ENCODE measurements around the gene TFAP2A. TPM values are rescaled to one million over a fixed set of nuclear protein-coding genes. Genes with fewer than 3 reads are reported as not detected.

Gene TFAP2A
- total RNA-seq, 1 experiment from 2014 or later, result 87.4 TPM

GRCh38 chr6:10415617-10416480, 975 bp upstream of the TFAP2A start:
- no peaks in the 10 kb centered on the region for H3K9me3 Mint-ChIP-seq (ENCODE audit: unreplicated experiment)
- H3K27me3 Mint-ChIP-seq (ENCODE audit: insufficient read depth, unreplicated experiment), result no peaks in the 10 kb centered on the region
- peak; percentile 61 for DNase-seq (ENCODE audit: unreplicated experiment)
- peak overlapping the region; percentile 94 for H3K4me3 Mint-ChIP-seq (ENCODE audit: unreplicated experiment)
- H3K36me3 Mint-ChIP-seq (ENCODE audit: insufficient read depth, unreplicated experiment), result peaks cover 54% of the 10 kb centered on the region
- BruUV-seq (replicated peaks), result TSS peak; percentile 58
- CTCF ChIA-PET, result interaction anchor here (0.6 to 4.8 kb wide), 22 partner anchors 9 to 1395 kb away, joined by 3 to 50 read pairs (median 4); no protein-coding TSS in a partner anchor
- peaks cover 24% of the 10 kb centered on the region for H3K4me1 Mint-ChIP-seq (ENCODE audit: insufficient read depth, unreplicated experiment)
- peak overlapping the region; percentile 99 for H3K27ac Mint-ChIP-seq (ENCODE audit: low read depth, unreplicated experiment)
- POLR2A ChIA-PET, result interaction anchor here (0.6 to 14.6 kb wide), 62 partner anchors 8 to 1964 kb away, joined by 3 to 763 read pairs (median 4); partner anchors contain the start of genes C6orf52 and PAK1IP1
- intact Hi-C loops (cut with micrococcal nuclease), result loop anchor here (1.0 to 10.0 kb wide), 7 partner anchors 13 to 1433 kb away; no protein-coding TSS in a partner anchor
- no peak for TF ChIP-seq CTCF (IDR thresholded peaks at IDR 0.05; ENCODE audit: unreplicated experiment)

DNA sequence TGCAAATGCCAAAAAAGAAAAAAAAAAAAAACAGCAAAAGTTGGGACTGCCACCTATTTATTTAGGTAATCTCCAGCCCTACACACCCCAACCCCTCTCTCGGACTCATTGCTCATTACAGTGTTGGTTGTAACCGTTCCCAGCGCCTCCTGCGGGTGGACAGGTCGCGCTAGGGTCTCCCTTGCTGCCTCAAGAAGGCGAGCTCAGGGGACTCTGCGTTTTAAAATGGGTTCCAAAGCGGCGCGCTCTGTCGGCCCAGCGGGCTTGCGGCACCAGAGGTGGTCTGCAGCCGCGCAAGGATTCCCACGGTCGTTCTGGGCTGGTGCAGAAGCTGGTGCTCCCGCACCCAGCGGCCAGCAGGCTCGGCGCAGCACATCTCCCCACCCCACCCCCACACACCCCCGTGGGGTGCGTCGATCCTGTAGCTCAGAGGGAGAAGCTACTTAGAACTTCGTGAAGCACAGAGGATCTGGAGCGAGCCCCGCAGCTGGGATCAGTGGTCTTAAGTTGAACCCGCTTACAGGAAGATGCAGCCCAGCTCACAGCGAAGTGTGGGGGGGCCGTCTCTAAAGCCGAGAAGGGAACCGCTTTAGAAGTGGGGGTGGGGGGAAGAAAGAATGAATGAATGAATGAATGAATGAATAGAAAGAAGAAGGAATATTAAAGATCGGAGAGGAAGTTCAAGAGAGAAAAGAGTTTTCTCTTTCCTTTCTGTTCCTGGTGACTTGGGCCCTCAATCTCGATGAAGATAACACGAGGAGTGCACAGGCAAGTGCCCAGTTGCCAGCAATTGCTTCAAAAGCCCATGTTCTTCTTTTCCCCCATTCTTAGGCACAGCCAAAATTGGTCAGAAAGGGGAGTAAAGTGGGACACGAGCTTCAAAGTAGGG, 780 bp downstream of the TFAP2A start:
- peak; percentile 83 for DNase-seq (ENCODE audit: unreplicated experiment)
- no peaks in the 10 kb centered on the region for H3K27me3 Mint-ChIP-seq (ENCODE audit: insufficient read depth, unreplicated experiment)
- intact Hi-C loops (cut with micrococcal nuclease), result loop anchor here (1.0 to 10.0 kb wide), 6 partner anchors 15 to 1269 kb away; no protein-coding TSS in a partner anchor
- H3K4me3 Mint-ChIP-seq (ENCODE audit: unreplicated experiment), result peak overlapping the region; percentile 94
- peaks cover 64% of the 10 kb centered on the region for H3K36me3 Mint-ChIP-seq (ENCODE audit: insufficient read depth, unreplicated experiment)
- TF ChIP-seq CTCF (IDR thresholded peaks at IDR 0.05; ENCODE audit: unreplicated experiment), result peak; percentile 41
- POLR2A ChIA-PET, result interaction anchor here (0.6 to 14.6 kb wide), 55 partner anchors 6 to 1840 kb away, joined by 3 to 763 read pairs (median 4); partner anchors contain the start of genes C6orf52 and PAK1IP1
- peak overlapping the region; percentile 99 for H3K27ac Mint-ChIP-seq (ENCODE audit: low read depth, unreplicated experiment)
- peaks cover 17% of the 10 kb centered on the region for H3K4me1 Mint-ChIP-seq (ENCODE audit: insufficient read depth, unreplicated experiment)
- BruUV-seq (replicated peaks), result TSS peak; percentile 37
- no peaks in the 10 kb centered on the region for H3K9me3 Mint-ChIP-seq (ENCODE audit: unreplicated experiment)
- CTCF ChIA-PET, result interaction anchor here (0.5 to 4.8 kb wide), 34 partner anchors 8 to 1708 kb away, joined by 3 to 50 read pairs (median 4); no protein-coding TSS in a partner anchor

GRCh38 chr6:10413262-10413849, 1.5 kb downstream of the TFAP2A start:
- no TSS peak for BruUV-seq (replicated peaks)
- Mint-ChIP-seq H3K36me3 (ENCODE audit: insufficient read depth, unreplicated experiment) (peaks cover 65% of the 10 kb centered on the region), H3K4me3 (ENCODE audit: unreplicated experiment) (peak overlapping the region; percentile 94), H3K4me1 (ENCODE audit: insufficient read depth, unreplicated experiment) (peaks cover 12% of the 10 kb centered on the region), H3K27me3 (ENCODE audit: insufficient read depth, unreplicated experiment) (no peaks in the 10 kb centered on the region), H3K27ac (ENCODE audit: low read depth, unreplicated experiment) (peak overlapping the region; percentile 99), H3K9me3 (ENCODE audit: unreplicated experiment) (no peaks in the 10 kb centered on the region)
- ChIA-PET CTCF (interaction anchor here (0.6 to 4.8 kb wide), 13 partner anchors 8 to 1430 kb away, joined by 3 to 50 read pairs (median 5); no protein-coding TSS in a partner anchor), POLR2A (interaction anchor here (0.6 to 14.6 kb wide), 22 partner anchors 4 to 1163 kb away, joined by 3 to 763 read pairs (median 15); partner anchors contain the start of gene TFAP2A)
- intact Hi-C loops (cut with micrococcal nuclease), result loop anchor here (10.0 kb wide), 2 partner anchors 999 to 1269 kb away; no protein-coding TSS in a partner anchor
- peak; percentile 38 for DNase-seq (ENCODE audit: unreplicated experiment)
- no peak for TF ChIP-seq CTCF (IDR thresholded peaks at IDR 0.05; ENCODE audit: unreplicated experiment)
